Amniotic stem cell (primary cell): ENCODE results near the gene POMT1.
"Not testable (repeated sequence)": the region's sequence is repeated elsewhere in the genome, so short reads cannot be mapped to it uniquely, and the experiment has no call there.

Source experiments
- DNase-seq: peaks from one replicate; lab custom pipeline; 2025; lab: John Stamatoyannopoulos, UW

Gene POMT1, protein sequence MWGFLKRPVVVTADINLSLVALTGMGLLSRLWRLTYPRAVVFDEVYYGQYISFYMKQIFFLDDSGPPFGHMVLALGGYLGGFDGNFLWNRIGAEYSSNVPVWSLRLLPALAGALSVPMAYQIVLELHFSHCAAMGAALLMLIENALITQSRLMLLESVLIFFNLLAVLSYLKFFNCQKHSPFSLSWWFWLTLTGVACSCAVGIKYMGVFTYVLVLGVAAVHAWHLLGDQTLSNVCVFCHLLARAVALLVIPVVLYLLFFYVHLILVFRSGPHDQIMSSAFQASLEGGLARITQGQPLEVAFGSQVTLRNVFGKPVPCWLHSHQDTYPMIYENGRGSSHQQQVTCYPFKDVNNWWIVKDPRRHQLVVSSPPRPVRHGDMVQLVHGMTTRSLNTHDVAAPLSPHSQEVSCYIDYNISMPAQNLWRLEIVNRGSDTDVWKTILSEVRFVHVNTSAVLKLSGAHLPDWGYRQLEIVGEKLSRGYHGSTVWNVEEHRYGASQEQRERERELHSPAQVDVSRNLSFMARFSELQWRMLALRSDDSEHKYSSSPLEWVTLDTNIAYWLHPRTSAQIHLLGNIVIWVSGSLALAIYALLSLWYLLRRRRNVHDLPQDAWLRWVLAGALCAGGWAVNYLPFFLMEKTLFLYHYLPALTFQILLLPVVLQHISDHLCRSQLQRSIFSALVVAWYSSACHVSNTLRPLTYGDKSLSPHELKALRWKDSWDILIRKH

GRCh38 chr9:131502781-131503625, at the start of gene POMT1:
Gene POMT1 (plus strand): TSS chr9:131502918. CDS start chr9:131504219, 1,301 bp downstream.
- peak; percentile 51 for DNase-seq

- DNase-seq: no peak
Observed at GRCh38 chr9:131454028-131454427, 48.7 kb upstream of the POMT1 start.

GRCh38 chr9:131455655-131456054, 47.1 kb upstream of the POMT1 start:
- DNase-seq: not testable (repeated sequence)

- no peak for DNase-seq
Observed at GRCh38 chr9:131457746-131458145, 45.0 kb upstream of the POMT1 start.

DNA sequence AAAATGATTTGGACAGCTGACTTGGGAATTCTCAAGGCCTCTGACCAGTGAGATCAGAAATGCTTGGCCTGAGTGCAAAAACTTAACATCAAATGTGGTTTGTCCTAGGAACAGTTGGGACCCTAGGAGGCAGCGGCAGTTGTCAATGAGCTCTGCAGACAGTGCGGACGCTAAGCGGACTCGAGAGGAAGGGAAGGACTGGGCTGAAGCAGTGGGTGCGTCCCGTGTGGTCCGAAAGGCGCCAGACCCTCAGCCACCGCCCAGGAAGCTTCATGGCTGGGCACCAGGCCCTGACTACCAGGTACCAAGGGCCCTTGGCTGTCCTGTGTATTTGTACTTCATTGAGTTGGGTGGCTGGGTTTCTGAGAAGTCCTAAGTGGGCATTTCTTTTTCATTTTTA, 43.7 kb upstream of the POMT1 start:
- no peak for DNase-seq

GRCh38 chr9:131461166-131461565, 41.6 kb upstream of the POMT1 start:
- no peak for DNase-seq

DNA sequence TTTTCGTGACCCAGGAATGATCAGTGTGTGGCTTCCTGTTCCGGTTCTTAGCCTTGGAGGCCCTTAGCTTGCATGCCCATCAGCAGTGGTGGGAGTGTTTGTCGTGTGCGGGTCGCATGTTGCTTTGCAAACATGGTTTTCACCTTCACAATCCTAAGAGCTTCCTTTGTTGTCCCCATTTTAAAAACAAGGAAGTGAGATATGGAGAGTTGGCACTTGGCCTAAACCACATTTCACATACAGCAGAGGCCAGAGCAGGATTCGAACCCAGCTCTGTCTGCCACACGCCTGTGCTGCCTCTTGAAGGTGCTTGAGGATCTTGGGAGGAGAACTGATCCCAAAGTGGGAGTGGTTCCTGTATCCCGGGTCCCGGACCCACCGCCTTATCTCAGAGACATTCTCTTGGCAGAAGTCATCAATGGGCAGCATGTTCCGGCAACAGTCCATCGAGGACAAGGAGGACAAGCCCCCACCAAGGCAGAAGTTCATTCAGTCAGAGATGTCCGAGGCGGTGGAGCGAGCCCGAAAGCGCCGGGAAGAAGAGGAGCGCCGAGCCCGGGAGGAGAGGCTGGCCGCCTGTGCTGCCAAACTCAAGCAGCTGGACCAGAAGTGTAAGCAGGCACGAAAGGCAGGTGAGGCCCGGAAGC, 38.2 kb upstream of the POMT1 start:
- DNase-seq: no peak

GRCh38 chr9:131465401-131465800, 37.3 kb upstream of the POMT1 start:
- DNase-seq: no peak

- DNase-seq: no peak
Observed at GRCh38 chr9:131467214-131467935, 35.3 kb upstream of the POMT1 start.

GRCh38 chr9:131468031-131468430, 34.7 kb upstream of the POMT1 start:
- no peak for DNase-seq

DNA sequence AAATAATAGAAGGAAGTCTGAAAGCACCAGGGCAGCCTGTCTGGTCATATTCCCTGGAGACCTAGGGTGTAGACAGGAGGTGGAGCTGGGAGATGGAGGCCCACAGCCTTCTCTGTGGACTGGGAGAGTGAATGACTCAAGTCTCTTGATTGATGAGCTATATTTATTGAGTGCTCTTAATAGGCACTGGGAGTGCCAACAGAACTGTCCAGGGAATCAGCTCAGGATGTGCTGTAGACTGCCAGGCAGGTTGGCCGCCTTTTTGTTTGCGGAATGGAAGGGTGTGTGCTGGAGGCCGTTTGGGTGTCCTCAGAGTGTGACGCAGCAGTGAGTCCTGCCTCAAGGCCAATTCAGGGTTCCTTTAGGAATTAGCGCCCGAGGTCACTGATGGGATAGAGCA, 33.4 kb upstream of the POMT1 start:
- DNase-seq: no peak

GRCh38 chr9:131469951-131470350, 32.8 kb upstream of the POMT1 start:
- DNase-seq: no peak

DNA sequence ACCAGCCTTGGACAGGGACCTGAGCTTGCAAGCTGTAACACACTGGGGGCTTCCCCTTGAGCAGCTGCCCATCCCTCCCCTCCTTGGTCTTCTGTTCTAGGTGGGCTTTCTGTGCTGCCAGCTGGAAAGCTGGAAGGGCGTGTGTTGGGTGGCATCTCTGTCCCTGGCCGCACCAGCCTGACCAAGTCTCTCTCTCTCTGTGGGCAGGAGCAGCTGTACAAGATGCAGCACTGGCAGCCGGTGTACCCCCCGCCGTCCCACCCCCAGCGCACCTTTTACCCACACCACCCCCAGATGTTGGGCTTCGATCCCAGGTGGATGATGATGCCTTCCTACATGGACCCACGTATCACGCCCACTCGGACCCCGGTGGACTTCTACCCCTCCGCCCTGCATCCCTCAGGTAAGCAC, 32.1 kb upstream of the POMT1 start:
- DNase-seq: no peak

DNA sequence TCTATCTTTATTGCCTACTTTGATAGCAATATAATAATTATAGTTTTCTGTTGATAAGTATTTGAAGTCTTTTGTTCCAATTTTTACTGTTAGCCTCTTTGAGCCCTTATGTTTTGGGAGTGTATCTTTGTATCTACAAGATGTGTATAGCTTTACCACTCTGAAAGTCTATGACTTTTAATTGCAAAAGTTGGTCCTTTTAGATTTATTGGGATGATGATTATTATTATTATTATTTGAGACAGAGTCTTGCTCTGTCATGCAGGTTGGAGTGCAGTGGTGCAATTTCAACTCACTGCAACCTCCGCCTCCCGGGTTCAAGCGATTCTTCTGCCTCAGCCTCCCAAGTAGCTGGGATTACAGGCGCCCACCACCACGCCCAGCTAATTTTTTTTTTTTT, 30.6 kb upstream of the POMT1 start:
- not testable (repeated sequence) for DNase-seq

DNA sequence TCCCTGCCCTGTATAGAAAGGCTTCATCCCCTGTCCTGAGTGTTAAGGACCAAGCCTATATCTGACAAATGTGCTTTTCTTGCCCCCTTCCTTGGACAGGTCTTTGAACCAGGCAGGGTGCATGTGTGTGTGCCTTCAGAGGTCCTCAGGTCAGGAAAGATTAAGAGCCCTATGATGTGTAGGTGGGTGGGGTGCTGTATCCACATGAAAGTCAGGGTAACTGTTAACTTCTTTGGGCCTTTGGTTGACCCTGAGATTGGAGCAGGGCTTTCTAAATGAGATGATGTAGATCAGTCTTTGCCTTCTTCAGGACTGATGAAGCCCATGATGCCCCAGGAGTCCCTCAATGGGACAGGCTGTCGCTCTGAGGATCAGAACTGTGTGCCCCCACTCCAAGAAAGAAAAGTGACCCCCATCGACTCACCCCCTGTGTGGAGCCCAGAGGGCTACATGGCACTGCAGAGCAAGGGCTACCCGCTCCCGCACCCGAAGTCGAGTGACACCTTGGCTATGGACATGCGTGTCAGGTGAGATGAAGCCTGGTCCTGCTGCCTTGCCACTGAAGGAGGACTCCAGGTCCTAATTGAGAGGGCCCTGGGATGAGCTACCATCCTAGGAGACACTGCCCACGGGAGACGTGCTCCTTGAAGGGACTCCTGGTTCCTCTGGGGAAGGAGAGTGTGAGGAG, 29.4 kb upstream of the POMT1 start:
- DNase-seq: no peak

GRCh38 chr9:131473891-131474290, 28.8 kb upstream of the POMT1 start:
- no peak for DNase-seq

DNA sequence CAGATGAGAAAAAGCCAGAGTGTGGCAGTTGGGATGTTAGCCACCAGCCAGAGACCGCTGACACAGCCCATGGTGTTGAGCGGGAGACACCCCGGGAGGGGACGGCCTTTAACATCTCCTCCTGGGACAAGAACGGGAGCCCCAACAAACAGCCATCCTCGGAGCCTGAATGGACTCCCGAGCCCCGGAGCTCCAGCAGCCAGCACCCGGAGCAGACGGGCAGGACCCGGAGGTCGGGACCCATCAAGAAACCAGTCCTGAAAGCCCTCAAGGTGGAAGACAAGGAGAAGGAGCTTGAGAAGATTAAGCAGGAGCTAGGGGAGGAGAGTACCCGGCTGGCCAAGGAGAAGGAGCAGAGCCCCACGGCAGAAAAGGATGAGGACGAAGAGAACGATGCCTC, 28.0 kb upstream of the POMT1 start:
- no peak for DNase-seq

DNA sequence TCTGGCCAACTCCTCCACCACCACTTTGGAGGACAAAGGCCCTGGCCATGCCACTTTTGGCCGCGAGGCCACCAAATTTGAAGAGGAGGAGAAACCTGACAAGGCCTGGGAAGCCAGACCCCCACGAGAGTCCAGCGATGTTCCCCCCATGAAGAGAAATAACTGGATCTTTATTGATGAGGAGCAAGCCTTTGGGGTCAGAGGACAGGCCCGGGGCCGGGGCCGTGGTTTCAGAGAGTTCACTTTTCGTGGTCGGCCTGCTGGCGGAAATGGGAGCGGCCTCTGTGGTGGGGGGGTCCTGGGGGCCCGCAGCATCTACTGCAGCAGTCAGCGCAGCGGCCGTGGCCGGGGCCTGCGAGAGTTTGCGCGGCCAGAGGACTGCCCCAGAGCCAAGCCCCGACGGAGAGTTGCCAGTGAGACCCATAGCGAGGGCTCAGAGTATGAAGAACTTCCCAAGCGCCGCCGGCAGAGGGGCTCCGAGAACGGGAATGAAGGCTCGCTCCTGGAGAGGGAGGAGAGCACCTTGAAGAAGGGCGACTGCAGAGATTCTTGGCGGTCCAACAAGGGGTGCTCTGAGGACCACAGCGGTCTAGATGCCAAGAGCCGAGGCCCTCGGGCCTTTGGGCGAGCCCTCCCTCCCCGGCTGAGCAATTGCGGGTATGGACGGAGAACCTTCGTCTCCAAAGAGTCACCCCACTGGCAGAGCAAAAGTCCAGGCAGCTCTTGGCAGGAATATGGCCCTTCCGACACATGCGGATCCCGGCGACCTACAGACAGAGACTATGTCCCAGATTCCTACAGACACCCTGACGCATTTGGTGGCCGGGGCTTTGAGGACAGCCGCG, 27.4 kb upstream of the POMT1 start:
- DNase-seq: no peak

- DNase-seq: no peak
Observed at GRCh38 chr9:131475956-131476776, 26.6 kb upstream of the POMT1 start.
